KOPT-K1 (cell line): ENCODE data around the gene S100A16.

Source experiments
- H3K27ac ChIP-seq: fragments of 200-600 bp; sonication (generic); 2 replicates; pipeline ENCODE4 v1.5.1; 2016; ENCODE audit warnings: antibody characterized with exemption, mild to moderate bottlenecking, low read depth, low read length; ENCODE audit not compliant: poor library complexity, severe bottlenecking
- H3K36me3 ChIP-seq: fragments of 200-600 bp; sonication (generic); 2 replicates; pipeline ENCODE4 v1.5.1; 2017; ENCODE audit warnings: antibody characterized with exemption, mild to moderate bottlenecking, low read length, moderate library complexity; ENCODE audit not compliant: insufficient read depth
- H3K9me3 ChIP-seq: fragments of 200-600 bp; sonication (generic); 2 replicates; pipeline ENCODE4 v1.5.1; 2017; ENCODE audit warnings: antibody characterized with exemption, low read length, mild to moderate bottlenecking; ENCODE audit not compliant: insufficient read depth, poor library complexity, severe bottlenecking

The S100A16 gene

GRCh38 chr1:153613406-153613805 lies 469 bp upstream of the S100A16 start:
- Histone ChIP-seq H3K27ac (no peak overlapping the region), H3K9me3 (no peaks in the 10 kb centered on the region), H3K36me3 (no peaks in the 10 kb centered on the region)

- H3K9me3 ChIP-seq = no peaks in the 10 kb centered on the region
- H3K27ac ChIP-seq = no peak overlapping the region
- H3K36me3 ChIP-seq = no peaks in the 10 kb centered on the region
Observed at GRCh38 chr1:153612111-153612754, 704 bp downstream of the S100A16 start.

GRCh38 chr1:153611356-153611755 lies 1.6 kb downstream of the S100A16 start:
- Histone ChIP-seq H3K27ac (no peak overlapping the region), H3K36me3 (no peaks in the 10 kb centered on the region), H3K9me3 (no peaks in the 10 kb centered on the region)

GRCh38 chr1:153610811-153611301 lies 2.1 kb downstream of the S100A16 start:
- no peak overlapping the region for H3K27ac ChIP-seq

GRCh38 chr1:153610334-153610733 lies 2.6 kb downstream of the S100A16 start:
- no peak overlapping the region for H3K27ac ChIP-seq
- H3K36me3 ChIP-seq = no peaks in the 10 kb centered on the region

More at GRCh38 chr1:153610811-153611301, 2.1 kb downstream of the S100A16 start:
- no peaks in the 10 kb centered on the region for H3K9me3 ChIP-seq
- H3K36me3 ChIP-seq = no peaks in the 10 kb centered on the region

GRCh38 chr1:153609585-153609907 lies 3.4 kb downstream of the S100A16 start:
- H3K9me3 ChIP-seq = no peaks in the 10 kb centered on the region
- no peaks in the 10 kb centered on the region for H3K36me3 ChIP-seq
- no peak overlapping the region for H3K27ac ChIP-seq

More at GRCh38 chr1:153610334-153610733, 2.6 kb downstream of the S100A16 start:
- H3K9me3 ChIP-seq = no peaks in the 10 kb centered on the region

- Histone ChIP-seq H3K27ac (no peak overlapping the region), H3K9me3 (no peaks in the 10 kb centered on the region), H3K36me3 (no peaks in the 10 kb centered on the region)
Observed at GRCh38 chr1:153608742-153609584, 4.0 kb downstream of the S100A16 start.

- Histone ChIP-seq H3K9me3 (no peaks in the 10 kb centered on the region), H3K27ac (no peak overlapping the region), H3K36me3 (no peaks in the 10 kb centered on the region)
Observed at GRCh38 chr1:153608089-153608682, 4.8 kb downstream of the S100A16 start.

GRCh38 chr1:153607381-153607780 lies 5.6 kb downstream of the S100A16 start:
- no peaks in the 10 kb centered on the region for H3K9me3 ChIP-seq
- no peak overlapping the region for H3K27ac ChIP-seq
- no peaks in the 10 kb centered on the region for H3K36me3 ChIP-seq

- Histone ChIP-seq H3K36me3 (no peaks in the 10 kb centered on the region), H3K27ac (no peak overlapping the region), H3K9me3 (no peaks in the 10 kb centered on the region)
Observed at GRCh38 chr1:153606194-153606593, 6.7 kb downstream of the S100A16 start.

GRCh38 chr1:153602749-153603148 lies 10.2 kb downstream of the S100A16 start:
- no peaks in the 10 kb centered on the region for H3K9me3 ChIP-seq
- H3K36me3 ChIP-seq = no peaks in the 10 kb centered on the region
- no peak overlapping the region for H3K27ac ChIP-seq

- Histone ChIP-seq H3K27ac (no peak overlapping the region), H3K36me3 (no peaks in the 10 kb centered on the region), H3K9me3 (no peaks in the 10 kb centered on the region)
Observed at GRCh38 chr1:153599847-153600246, 13.1 kb downstream of the S100A16 start.

- Histone ChIP-seq H3K9me3 (no peaks in the 10 kb centered on the region), H3K27ac (peak overlapping the region; percentile 58), H3K36me3 (no peaks in the 10 kb centered on the region)
Observed at GRCh38 chr1:153598309-153599172, 14.4 kb downstream of the S100A16 start.

GRCh38 chr1:153597206-153597605 lies 15.7 kb downstream of the S100A16 start:
- no peaks in the 10 kb centered on the region for H3K9me3 ChIP-seq
- no peak overlapping the region for H3K27ac ChIP-seq
- H3K36me3 ChIP-seq = no peaks in the 10 kb centered on the region

- H3K36me3 ChIP-seq = no peaks in the 10 kb centered on the region
- H3K9me3 ChIP-seq = no peaks in the 10 kb centered on the region
- H3K27ac ChIP-seq = no peak overlapping the region
Observed at GRCh38 chr1:153592748-153593147, 20.2 kb downstream of the S100A16 start.
